ENCODE results near the gene UCK1.

The UCK1 gene

DNA sequence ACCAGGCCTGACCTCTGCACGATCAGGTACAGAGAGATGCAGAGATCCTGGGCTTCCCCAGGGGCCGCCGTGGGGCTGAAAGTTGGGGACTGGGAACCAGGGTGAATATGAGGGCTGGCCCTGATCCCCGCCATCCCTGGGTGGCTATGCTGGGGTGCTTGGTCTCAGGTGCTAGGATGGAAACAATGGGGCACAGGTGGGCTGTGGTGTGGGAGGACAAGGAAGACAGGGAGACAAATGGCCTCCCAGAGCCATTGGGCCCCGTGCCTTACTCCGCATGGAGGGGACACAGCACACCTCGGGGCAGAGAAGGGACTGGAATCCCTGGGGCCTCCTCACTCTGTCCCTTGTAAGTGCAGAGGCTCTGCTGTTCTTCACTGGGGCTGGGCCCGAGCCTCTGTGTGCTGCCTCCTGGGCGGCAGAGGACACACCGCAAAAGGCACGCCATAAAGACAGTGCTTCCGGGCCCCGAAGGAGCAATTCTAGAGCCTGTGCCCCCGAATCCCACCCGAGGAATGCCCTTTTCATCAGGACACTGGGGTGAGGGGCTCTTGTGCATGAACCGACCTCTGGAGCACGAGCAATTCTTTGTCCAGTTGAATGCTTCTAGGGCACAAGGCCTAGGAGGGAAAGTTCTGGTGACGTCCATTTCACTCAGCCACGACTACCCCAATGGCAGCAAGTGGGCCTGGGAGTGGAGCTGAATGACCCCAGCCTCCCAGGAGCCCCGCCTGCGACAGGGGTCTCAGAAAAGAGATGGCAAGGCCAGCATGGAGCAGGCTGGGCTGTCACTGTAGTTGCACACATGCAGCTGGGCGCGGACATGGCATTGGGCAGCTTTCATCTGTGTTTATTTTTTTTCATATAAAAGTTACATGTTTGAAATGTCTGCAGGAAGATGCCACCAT is 45.1 kb upstream of the UCK1 start:
- DNase-seq (ENCODE audit: extremely low read depth, low read depth): no peak
- TF ChIP-seq, protein P1, sequence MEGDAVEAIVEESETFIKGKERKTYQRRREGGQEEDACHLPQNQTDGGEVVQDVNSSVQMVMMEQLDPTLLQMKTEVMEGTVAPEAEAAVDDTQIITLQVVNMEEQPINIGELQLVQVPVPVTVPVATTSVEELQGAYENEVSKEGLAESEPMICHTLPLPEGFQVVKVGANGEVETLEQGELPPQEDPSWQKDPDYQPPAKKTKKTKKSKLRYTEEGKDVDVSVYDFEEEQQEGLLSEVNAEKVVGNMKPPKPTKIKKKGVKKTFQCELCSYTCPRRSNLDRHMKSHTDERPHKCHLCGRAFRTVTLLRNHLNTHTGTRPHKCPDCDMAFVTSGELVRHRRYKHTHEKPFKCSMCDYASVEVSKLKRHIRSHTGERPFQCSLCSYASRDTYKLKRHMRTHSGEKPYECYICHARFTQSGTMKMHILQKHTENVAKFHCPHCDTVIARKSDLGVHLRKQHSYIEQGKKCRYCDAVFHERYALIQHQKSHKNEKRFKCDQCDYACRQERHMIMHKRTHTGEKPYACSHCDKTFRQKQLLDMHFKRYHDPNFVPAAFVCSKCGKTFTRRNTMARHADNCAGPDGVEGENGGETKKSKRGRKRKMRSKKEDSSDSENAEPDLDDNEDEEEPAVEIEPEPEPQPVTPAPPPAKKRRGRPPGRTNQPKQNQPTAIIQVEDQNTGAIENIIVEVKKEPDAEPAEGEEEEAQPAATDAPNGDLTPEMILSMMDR (IDR thresholded peaks at IDR 0.05; ENCODE audit: low read depth, low read length): no peak

DNA sequence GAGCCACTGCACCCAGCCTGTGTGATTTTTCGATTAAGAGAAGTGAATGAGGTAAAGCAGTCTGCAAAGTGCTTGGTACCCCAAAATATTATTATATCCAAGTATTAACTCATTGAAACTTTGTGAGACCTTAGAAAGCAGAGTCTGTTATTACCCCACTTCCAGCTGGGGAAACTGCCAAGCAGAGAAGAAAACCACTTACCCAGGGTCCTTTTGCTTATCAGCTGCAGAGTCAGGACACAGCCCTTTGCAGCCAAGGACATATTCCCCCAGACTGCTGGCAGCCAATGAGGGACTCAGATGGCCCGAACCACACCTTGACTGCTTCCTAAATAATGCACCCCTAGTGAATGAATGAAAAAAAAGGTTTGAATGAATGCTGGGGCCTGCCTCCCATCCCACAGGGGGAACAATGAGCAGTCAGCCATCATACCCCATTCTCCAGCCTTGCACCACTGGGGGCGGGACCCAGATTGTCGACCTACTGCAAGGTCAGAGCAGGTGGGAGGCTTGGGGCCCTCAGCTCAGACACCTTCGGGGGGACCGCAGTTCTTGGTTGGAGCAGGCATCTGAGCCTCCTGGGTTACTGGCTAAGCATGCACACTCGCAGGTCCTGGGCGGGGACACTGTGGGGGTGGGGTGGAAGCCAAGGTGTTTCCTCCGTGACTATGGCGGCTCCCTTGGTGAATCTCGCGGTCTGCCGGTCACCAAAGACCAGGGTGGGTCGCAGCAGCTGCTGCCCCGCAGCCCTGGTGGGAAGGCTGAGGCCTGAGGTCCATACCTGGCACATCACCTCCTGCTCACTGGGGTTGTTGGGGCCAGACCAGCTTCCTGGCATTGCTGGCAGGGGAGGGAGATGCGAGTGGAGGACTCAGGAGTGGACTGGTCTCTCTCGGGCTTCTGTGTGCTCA is 43.9 kb upstream of the UCK1 start:
- DNase-seq (ENCODE audit: extremely low read depth, low read depth): no peak
- TF ChIP-seq, protein P1 (IDR thresholded peaks at IDR 0.05; ENCODE audit: low read depth, low read length): no peak

DNA sequence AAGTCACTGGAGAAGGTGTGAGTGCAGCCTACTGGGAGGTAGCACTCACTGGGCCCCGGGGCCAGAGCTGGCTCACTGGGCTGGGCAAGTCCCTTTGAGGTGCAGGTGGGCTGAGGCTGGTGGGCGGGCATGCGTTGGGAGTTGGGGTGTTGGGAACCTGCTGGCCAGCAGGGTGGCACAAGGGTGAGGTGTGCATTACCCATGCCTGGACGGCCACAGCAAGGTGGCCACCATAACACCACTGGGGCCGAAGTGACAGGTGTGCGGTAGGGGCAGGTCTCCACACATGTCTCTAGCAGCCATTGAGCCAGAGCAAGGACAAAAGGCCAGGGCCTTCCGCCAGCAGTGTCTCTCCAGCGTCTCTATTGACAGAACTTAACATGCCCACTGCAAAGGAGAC is 36.8 kb upstream of the UCK1 start:
- no peak for DNase-seq (ENCODE audit: extremely low read depth, low read depth)
- TF ChIP-seq, protein P1 (IDR thresholded peaks at IDR 0.05; ENCODE audit: low read depth, low read length): no peak

DNA sequence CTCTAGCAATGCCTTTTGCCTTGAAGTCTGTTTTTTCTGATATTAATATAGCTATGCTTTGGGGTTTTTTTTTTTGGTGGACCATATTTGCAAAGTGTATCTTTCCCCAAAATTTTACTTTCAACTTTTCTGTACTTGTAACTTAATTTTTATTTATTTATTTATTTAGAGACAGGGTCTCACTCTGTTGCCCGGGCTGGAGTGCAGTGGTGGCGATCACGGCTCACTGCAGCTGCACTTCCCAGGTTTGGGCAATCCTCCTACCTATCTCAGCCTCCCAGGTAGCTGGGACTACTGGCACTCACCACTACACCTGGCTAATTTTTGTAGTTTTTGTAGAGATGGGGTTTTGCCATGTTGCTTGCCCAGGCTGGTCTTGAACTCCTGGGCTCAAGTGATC is 35.1 kb upstream of the UCK1 start:
- TF ChIP-seq, protein P1 (IDR thresholded peaks at IDR 0.05; ENCODE audit: low read depth, low read length): no peak
- no peak for DNase-seq (ENCODE audit: extremely low read depth, low read depth)

DNA sequence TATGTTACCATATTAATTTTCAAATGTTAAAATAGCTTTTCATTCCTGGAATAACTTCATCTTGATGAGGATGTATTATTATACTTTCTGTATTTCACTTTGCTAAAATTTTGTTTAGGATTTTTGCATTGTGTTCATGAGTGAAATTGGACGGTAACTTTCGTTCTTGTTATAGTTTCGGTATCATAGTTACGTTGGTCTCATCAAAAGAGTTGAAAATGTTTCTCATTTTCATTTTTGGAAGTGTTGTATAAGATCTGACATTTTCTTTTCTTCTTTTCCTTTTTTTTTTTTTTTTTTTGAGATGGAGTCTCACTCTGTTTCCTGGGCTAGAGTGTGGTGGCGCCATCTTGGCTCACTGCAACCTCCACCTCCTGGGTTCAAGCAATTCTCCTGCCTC is 34.3 kb upstream of the UCK1 start:
- TF ChIP-seq, protein P1 (IDR thresholded peaks at IDR 0.05; ENCODE audit: low read depth, low read length): no peak
- DNase-seq (ENCODE audit: extremely low read depth, low read depth): no peak

DNA sequence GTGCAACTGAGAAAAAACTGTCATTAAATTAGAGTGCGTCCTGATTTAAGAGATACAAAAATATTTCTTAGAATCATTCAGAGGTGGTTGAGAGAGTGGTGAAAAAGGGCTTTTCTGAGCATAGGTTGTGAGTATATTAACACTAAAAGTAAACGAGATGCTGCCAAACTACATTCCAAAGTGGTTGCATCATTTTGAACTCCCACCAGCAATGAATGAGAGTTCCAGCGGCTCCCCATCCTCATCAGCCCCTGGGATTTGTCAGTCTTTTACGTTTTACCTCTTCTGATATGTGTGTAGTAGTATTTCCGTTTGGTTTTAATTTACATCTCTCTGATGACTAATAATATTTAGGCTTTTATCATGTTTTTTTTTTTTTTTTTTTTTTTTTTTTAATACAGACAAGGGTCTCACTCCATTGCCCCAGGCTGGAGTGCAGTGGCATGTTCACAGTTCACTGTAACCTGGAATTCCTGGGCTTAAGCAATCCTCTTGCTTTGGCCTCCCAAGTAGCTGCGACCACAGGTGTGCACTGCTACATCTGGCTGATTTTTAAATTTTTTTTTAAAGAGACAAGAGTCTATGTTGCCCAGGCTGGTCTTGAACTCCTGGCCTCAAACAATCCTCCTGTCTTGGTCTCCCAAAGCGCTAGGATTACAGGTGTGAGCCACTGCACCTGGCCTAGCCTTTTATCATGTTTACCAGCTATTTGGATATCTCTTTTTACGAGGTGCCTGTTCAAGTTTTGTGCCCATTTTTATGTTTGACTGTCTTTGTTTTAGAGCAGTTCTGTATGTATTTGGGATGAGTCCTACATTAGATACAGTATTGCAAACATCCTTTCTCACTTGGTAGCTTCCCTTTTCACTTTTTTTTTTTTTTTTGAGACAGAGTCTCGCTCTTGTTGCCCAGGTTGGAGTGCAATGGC is 31.2 kb upstream of the UCK1 start:
- DNase-seq (ENCODE audit: extremely low read depth, low read depth): no peak

More for the DNA sequence above, 31.2 kb upstream of the UCK1 start:
- TF ChIP-seq, protein P1 (IDR thresholded peaks at IDR 0.05; ENCODE audit: low read depth, low read length): no peak
